HuH-7 (cell line): ENCODE data around the gene ZNF695.

Source experiments
- DNase-seq: peaks from one replicate; pipeline ENCODE4 v3.0.0; 2011; ENCODE audit warnings: low spot score

The ZNF695 gene

DNA sequence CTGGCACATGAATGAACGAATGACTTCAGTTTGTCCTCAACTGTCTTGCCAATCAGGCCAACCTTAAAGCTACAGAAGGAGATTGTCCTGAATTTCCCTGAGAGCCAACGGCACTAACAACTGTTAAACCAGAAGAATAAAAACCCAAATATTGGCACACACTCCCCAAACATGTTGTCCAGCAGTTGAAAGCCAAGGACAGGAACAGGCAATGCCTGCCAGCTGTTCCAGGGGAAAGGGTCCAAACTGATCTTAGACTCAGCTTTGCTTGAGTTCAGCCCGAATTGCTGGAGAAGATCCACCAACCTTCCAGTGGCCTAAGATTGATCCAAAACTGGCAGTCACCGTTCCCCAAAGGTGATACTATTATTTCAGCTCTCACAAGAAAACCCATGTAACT, 53.7 kb downstream of the ZNF695 start:
- DNase-seq, result no peak

DNA sequence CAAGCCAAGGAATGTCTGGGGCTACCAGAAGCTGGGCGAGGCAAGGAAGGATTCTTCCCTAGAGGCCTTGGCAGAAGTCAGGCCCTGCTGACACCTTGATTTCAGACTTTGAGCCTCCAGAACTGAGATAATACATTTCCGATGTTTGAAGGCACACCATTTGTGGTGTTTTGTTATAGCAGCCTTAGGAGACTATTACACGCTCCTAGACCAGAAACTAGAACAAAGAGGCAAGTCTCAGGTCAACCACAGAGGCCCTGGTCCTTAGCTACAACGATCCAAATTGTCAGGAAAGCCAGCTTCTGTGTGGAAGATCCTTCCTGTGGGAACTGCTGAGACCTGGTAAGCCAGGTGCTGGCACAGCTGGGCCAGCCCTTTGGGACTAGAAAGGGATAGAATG, 56.4 kb downstream of the ZNF695 start:
- DNase-seq, result no peak

GRCh38 chr1:246949956-246950355, 57.9 kb downstream of the ZNF695 start:
- no peak for DNase-seq

- DNase-seq, result no peak
Observed at GRCh38 chr1:246947255-246947654, 60.6 kb downstream of the ZNF695 start.

- DNase-seq, result no peak
Observed at GRCh38 chr1:246946366-246946765, 61.5 kb downstream of the ZNF695 start.
